Stimulated activated CD4-positive, alpha-beta T cell treated with anti-CD3 and anti-CD28 coated beads, Interleukin-12 subunit alpha, Interleukin-12 subunit beta, amount 100 ng/mL, for 4 hours (primary cell): ENCODE data around the gene COG3.
"Not testable (repeated sequence)": the region's sequence is repeated elsewhere in the genome, so short reads cannot be mapped to it uniquely, and the experiment has no call there.

Source experiments
- DNase-seq: peaks from one replicate; pipeline ENCODE4 v3.0.0-alpha.2; 2020

Gene COG3

GRCh38 chr13:45464687-45465453 is at the start of gene COG3:
Gene COG3, plus strand, starts transcription at chr13:45464939. Its CDS starts 98 bp downstream, at chr13:45465037.
- DNase-seq = peak; percentile 94

- no peak for DNase-seq
Observed at GRCh38 chr13:45415112-45415511, 49.6 kb upstream of the COG3 start.

GRCh38 chr13:45416516-45417128 is 48.1 kb upstream of the COG3 start:
- DNase-seq = no peak

- DNase-seq = peak; percentile 89
Observed at GRCh38 chr13:45417790-45418534, 46.8 kb upstream of the COG3 start, which contains the start of gene SLC25A30. Gene SLC25A30, minus strand, starts transcription at chr13:45418373. Its CDS starts 6,948 bp downstream, at chr13:45411425.

- not testable (repeated sequence) for DNase-seq
Observed at GRCh38 chr13:45419389-45419788, 45.4 kb upstream of the COG3 start.

- DNase-seq = no peak
Observed at GRCh38 chr13:45419945-45420344, 44.8 kb upstream of the COG3 start.

- DNase-seq = no peak
Observed at GRCh38 chr13:45422731-45423292, 41.9 kb upstream of the COG3 start.

- DNase-seq = not testable (repeated sequence)
Observed at GRCh38 chr13:45426056-45426841, 38.5 kb upstream of the COG3 start.

- DNase-seq = no peak
Observed at GRCh38 chr13:45432737-45433380, 31.9 kb upstream of the COG3 start.

- DNase-seq = no peak
Observed at GRCh38 chr13:45433381-45433790, 31.4 kb upstream of the COG3 start.

GRCh38 chr13:45434556-45435371 is 30.0 kb upstream of the COG3 start:
- no peak for DNase-seq

- no peak for DNase-seq
Observed at GRCh38 chr13:45436332-45436731, 28.4 kb upstream of the COG3 start.

- DNase-seq = no peak
Observed at GRCh38 chr13:45436953-45437352, 27.8 kb upstream of the COG3 start.

GRCh38 chr13:45437947-45438346 is 26.8 kb upstream of the COG3 start:
- DNase-seq = no peak

GRCh38 chr13:45439008-45439407 is 25.7 kb upstream of the COG3 start:
- DNase-seq = no peak

- DNase-seq = no peak
Observed at GRCh38 chr13:45439781-45440462, 24.8 kb upstream of the COG3 start.

- DNase-seq = no peak
Observed at GRCh38 chr13:45441633-45442032, 23.1 kb upstream of the COG3 start.

- no peak for DNase-seq
Observed at GRCh38 chr13:45445053-45445452, 19.7 kb upstream of the COG3 start.

- DNase-seq = no peak
Observed at GRCh38 chr13:45446181-45446580, 18.6 kb upstream of the COG3 start.

GRCh38 chr13:45447050-45447661 is 17.6 kb upstream of the COG3 start:
- no peak for DNase-seq
